GM19397 (cell line): ENCODE results near the gene RSRP1.
A peak's percentile ranks its signal among the peaks of the same experiment; 100 is the strongest.
"Not testable (repeated sequence)": the region's sequence is repeated elsewhere in the genome, so short reads cannot be mapped to it uniquely, and the experiment has no call there.

Source experiments
- ATAC-seq: cut with Tn5 transposase; IDR thresholded peaks from one replicate; pipeline ENCODE4 v1.9.1; 2021; ENCODE audit warnings: mild to moderate bottlenecking, moderate library complexity; ENCODE audit not compliant: unreplicated experiment

The RSRP1 gene

GRCh38 chr1:25247024-25247828 is at the start of gene RSRP1:
TSS of gene RSRP1 (minus strand) at chr1:25247454. CDS start at chr1:25246963, 491 bp downstream.
- peak; percentile 84 for ATAC-seq

DNA sequence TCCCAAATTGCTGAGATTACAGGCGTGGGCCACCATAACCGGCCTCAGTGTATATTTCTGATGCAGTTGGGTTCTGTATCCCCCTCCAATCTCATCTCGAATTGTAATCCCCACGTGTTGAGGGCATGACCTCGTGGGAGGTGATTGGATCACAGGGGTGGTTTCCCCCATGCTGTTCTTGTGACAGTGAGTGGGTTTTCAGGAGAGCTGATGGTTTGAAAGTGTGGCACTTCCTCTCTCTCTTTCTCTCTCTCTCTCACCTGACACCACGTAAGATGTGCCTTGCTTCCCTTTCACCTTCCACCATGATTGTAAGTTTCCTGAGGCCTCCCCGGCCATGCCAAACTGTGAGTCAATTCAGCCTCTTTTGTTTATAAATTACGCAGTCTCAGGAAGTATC is 49.2 kb upstream of the RSRP1 start:
- ATAC-seq = not testable (repeated sequence)

GRCh38 chr1:25294889-25295826 is 47.9 kb upstream of the RSRP1 start:
- ATAC-seq = not testable (repeated sequence)

DNA sequence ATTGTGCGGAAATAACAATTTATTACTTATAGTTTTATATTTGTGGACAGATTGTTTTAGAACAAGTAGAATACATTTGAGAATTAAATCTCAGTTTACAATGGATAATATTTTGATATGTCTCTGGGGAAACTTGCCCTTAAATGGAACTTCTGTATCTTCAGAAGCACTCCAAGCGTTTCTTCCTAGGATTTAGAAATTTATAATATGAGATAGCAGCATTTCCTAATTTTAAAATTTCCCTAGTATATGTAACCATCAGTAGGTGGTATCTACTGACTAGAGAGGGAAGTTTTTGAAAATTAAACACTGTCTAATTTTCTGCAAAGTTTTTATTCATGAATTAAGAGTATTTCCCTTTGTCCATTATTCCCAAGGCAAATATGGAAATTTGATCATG is 46.2 kb upstream of the RSRP1 start:
- ATAC-seq = not testable (repeated sequence)

GRCh38 chr1:25290043-25290442 is 42.8 kb upstream of the RSRP1 start:
- not testable (repeated sequence) for ATAC-seq

DNA sequence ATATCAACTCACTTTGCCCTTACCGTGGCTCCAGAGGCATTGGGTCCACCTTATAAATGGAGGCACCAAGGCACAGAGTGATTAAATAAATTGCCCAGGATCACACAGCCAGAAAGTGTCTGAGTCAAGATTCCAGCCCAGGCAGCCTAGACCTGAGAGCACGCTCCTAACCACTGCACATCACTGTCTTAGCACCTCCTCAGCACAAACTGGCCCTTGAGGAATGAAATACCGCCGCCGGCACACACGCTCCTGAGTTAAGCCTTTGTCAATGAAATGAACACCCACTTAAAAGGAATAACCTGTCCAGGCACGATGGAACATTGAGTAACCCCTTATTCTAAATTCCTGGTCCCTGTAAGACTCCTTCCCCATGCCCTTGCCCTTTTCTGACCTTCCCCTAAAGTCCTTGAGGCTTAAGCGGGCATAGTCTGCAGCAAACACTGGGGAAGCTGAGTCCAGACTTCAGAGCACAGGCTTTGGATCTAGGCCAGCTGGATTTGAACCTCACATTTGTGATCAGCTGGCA is 41.4 kb upstream of the RSRP1 start:
- not testable (repeated sequence) for ATAC-seq

GRCh38 chr1:25287164-25287563 is 39.9 kb upstream of the RSRP1 start:
- ATAC-seq = not testable (repeated sequence)

DNA sequence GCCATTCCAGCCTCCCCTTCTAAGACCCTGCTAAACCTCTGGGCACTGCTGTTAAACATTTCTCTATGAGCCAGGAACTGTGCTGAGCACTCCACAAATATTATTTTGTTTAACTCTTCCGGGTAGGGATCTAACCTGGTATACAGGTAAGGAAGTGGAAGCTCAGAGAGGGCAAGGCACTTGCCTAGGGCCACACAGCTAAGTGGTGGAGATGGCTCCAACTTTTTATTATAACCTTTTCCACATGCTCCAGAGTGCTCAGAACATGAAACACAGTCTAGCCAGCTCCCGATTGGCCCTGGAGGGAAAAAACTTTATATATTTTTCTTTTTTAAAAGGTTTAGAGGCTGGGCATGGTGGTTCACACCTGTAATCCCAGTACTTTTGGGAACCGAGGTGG is 38.6 kb upstream of the RSRP1 start:
- ATAC-seq = not testable (repeated sequence)

GRCh38 chr1:25279693-25280111 is 32.4 kb upstream of the RSRP1 start:
- not testable (repeated sequence) for ATAC-seq

- ATAC-seq = not testable (repeated sequence)
These were observed 31.5 kb upstream of the RSRP1 start for GRCh38 chr1:25278790-25279189.

- not testable (repeated sequence) for ATAC-seq
These were observed 31.1 kb upstream of the RSRP1 start for GRCh38 chr1:25278358-25278757.

- ATAC-seq = not testable (repeated sequence)
These were observed 30.0 kb upstream of the RSRP1 start for GRCh38 chr1:25277295-25277694.

DNA sequence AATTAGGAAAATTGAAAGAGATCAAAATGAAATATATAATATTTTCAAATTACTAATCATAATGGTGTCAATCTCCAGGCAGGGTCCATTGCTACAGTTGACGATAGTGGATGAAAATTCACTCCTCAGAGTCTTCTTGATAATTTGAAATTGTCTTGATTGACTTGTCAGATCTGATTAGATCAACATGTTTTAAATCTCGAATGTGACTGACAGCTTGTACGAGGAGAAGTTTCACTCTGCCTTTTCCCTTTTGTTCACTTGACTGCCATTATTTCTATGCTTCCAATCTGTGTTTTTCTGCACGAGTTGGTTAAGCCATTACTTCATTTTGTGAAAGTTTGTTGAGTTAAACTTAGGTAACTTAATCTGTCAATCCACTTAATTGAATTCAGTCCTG is 28.4 kb upstream of the RSRP1 start:
- ATAC-seq = not testable (repeated sequence)

GRCh38 chr1:25272238-25272637 is 25.0 kb upstream of the RSRP1 start, which contains the start of gene RHD:
TSS of gene RHD (plus strand) at chr1:25272509. CDS start at chr1:25272548, 39 bp downstream.
- ATAC-seq = not testable (repeated sequence)

DNA sequence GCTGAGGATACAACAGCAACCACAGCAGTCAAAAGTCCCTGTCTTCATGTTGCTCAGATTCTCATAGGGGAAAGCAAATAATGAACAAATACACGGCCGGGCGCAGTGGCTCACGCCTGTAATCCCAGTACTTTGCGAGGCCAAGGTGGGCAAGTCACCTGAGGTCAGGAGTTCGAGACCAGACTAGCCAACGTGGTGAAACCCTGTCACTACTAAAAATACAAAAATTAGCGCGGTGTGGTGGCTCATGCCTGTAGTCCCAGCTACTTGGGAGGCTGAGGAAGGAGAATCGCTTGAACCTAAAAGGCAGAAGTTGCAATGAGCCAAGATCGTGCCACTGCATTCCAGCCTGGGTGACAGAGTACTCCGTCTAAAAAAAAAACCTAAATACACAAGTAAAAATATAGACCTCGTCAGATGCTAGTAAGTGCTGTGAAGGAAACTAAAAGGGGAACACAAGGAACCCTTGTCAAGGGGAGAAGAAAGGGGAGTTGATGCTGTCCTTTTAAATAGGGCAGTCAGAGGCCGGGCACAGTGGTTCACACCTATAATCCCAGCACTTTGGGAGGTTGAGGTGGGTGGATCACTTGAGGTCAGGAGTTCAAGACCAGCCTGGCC is 21.0 kb upstream of the RSRP1 start:
- not testable (repeated sequence) for ATAC-seq

DNA sequence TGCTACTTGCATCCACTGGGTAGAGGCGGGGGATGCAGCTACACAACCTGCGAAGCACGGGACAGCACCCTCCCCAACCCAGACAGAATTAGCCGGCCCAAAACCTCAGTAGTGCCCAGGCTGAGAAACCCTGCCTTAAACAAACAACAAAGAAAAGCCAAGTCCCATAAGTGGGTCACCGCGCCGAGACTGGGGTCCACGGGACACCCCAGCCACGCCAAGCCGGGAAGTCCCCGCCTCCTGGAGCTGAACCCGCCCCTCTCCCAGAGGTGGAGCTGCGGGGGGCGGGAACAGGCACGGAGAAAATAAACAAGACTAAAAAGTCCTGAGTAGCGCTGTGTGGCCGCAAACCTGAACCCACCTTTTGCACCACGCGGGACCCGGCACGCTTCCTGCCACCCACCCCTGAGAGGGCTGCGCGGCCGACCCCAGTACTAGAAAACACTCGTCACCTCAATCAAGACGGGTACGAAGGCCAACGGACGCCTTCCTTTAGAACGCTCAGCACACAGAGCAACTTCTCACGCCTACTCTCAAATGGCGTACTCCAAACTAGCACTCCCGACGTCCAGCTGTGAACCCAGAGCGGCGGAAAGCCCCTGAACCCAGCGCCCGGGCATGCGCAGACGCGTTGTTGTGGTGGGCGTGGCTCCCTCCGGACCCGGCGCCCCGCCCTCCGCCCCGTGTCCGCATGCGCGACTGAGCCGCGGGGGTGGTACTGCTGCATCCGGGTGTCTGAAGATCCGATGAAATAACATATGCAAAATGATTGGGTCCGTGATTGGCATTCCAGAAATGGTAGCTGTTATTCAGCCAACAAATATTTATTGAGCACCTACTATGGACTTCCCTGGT is 20.3 kb upstream of the RSRP1 start:
- ATAC-seq = peak; percentile 74

- ATAC-seq = not testable (repeated sequence)
These were observed 19.5 kb upstream of the RSRP1 start for GRCh38 chr1:25266554-25267287.

- not testable (repeated sequence) for ATAC-seq
These were observed 13.1 kb upstream of the RSRP1 start for GRCh38 chr1:25260336-25260735.

DNA sequence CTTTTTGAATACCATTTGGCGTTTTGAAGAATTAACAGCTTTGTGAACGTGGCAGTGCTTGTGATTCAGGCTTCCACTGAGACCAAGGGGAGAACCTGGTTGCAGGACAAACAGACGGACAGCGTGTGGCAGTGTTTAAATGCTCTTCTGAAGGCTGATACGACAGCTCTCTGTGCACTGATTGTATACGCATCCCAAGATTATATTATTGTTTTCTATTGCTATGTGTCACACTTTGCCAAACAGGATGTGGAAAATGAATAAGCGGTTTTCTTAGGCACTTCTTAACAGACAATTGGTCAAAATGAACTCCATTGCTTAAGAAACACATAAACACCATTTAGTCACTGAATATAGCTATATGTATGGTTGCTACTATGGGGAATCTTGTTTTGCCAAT is 12.6 kb upstream of the RSRP1 start:
- not testable (repeated sequence) for ATAC-seq
